Activated CD8-positive, alpha-beta memory T cell treated with anti-CD3 and anti-CD28 coated beads for 4 hours (primary cell): ENCODE measurements around the gene WDR19.
"Not testable (repeated sequence)": the region's sequence is repeated elsewhere in the genome, so short reads cannot be mapped to it uniquely, and the experiment has no call there.

ENCODE experiments used
- DNase-seq, 2 donors: peaks; one replicate each; pipeline ENCODE4 v3.0.0-alpha.2; 2020; ENCODE audit warnings: low read depth in 2 of 2

Gene WDR19

GRCh38 chr4:39181905-39182638 is at the start of gene WDR19:
TSS of gene WDR19 (plus strand) at chr4:39182529. CDS start at chr4:39182558, 29 bp downstream.
- peak; percentile 96 to 97 for DNase-seq

- DNase-seq, result no peak
Measured at GRCh38 chr4:39133623-39134022, 48.7 kb upstream of the WDR19 start.

GRCh38 chr4:39134683-39135306 is 47.5 kb upstream of the WDR19 start:
- DNase-seq, result no peak

- DNase-seq, result not testable (repeated sequence)
Measured at GRCh38 chr4:39138227-39138626, 44.1 kb upstream of the WDR19 start.

DNA sequence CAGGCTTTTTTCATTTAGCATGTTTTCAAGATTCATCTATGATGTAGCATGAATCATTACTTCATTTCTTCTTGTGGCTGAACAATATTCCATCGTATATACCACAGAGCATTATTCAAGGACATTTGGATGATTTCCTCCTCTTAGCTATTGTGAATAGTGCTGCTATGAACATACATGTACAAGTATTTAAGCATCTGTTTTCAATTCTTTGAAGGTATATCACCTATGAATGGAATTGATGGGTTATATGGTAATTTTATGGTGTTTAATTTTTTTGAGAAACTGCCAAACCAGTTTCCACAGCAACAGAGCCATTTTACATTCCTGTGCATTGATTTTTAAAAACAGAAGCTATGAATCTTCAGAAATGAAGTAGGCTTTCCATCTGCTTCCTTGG is 36.1 kb upstream of the WDR19 start:
- no peak for DNase-seq

- no peak for DNase-seq
Measured at GRCh38 chr4:39154009-39154408, 28.3 kb upstream of the WDR19 start.

DNA sequence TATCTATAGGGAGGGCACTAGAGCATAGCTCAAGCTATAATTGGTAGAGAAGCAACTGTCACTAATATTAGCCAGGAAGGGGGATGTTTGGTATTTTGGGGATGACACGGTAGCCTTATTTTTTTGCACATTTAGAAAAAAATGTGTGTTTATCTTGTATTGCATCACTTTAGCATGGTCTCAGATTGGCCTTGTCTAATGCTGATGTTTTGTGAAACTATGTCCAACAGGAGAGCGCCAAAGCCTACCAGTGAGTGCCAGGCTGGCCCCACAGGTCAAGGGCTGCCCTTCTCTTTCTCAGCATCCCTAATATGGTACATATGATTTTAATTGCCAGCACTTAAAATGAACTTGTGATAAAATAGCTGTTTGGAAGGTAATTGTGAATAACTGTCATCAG is 24.8 kb upstream of the WDR19 start:
- no peak for DNase-seq

DNA sequence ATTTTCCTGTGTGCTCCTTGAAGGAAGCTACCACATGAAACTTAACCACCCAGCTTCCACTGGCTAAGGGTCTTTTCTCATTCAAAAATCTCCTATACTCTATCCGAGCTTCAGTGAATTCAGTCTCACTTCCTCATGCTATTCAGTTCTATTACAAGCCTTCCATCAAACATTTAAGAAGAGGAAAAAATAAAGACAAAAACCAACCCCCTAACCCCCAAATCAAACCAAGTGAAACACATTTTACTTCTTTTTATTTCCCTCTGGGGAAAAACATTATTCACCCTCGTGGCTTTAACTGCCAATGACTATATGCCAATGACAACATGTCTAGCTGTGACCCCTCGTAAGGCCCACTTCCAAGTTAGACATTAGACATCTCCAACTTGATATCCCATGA is 16.2 kb upstream of the WDR19 start:
- no peak for DNase-seq

GRCh38 chr4:39166669-39167068 is 15.7 kb upstream of the WDR19 start:
- no peak for DNase-seq

DNA sequence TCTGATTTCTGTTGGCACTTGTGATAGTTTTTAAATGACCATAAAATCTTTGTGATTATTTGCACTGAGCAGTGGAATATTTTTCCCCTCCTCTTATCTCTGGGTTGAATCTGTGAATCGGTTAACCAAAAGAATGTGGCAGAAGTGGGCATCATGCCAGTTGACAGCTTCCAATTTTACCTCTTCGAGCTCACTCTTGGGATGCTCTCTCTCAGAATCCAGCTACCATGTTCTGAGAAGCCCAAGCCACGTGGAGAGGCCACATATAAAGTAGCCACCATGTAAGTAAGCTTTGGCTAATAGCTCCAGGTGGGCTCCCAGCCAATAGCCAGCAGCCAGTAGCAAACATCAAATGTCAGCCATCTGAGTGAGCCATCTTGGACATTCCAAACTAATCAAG is 12.9 kb upstream of the WDR19 start:
- no peak for DNase-seq

GRCh38 chr4:39170301-39170700 is 12.0 kb upstream of the WDR19 start:
- no peak for DNase-seq

GRCh38 chr4:39178706-39179105 is 3.6 kb upstream of the WDR19 start:
- no peak for DNase-seq

- no peak for DNase-seq
Measured at GRCh38 chr4:39179681-39180080, 2.6 kb upstream of the WDR19 start.

DNA sequence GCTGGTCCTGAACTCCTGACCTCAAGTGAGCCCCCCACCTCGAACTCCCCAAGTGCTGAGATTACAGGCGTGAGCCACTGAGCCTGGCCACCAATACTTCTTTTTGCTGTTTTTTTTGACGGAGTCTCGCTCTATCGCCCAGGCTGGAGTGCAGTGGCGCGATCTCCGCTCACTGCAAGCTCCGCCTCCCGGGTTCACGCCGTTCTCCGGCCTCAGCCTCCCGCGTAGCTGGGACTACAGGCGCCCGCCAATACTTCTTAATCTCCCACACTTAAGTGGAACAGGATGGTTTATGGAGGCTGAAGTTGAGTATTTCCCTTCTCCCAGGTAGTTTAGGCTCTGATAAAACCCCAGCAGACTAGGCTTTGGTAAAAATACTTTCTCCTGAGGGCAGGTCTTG is 1.7 kb upstream of the WDR19 start:
- not testable (repeated sequence) for DNase-seq

- no peak for DNase-seq
Measured at GRCh38 chr4:39181520-39181904, 817 bp upstream of the WDR19 start.

DNA sequence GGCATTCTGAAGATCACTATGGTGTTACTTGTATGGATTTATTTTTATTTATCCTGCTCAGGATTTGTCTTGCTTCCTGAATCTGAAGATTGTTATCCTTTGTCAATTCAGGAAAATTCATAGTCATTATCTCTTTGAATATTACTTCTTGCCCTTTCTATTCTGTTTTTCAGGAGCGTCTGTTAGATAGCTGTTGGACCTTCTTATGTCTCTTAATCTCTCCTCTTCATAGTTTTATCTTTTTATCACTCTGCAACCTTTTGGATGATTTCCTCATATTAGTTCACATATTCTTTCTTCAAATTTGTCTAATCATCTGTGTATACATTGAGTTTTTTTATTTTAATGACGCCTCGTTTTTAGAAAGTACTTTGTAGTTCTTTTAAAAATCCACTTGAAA is 19.6 kb downstream of the WDR19 start:
- no peak for DNase-seq

DNA sequence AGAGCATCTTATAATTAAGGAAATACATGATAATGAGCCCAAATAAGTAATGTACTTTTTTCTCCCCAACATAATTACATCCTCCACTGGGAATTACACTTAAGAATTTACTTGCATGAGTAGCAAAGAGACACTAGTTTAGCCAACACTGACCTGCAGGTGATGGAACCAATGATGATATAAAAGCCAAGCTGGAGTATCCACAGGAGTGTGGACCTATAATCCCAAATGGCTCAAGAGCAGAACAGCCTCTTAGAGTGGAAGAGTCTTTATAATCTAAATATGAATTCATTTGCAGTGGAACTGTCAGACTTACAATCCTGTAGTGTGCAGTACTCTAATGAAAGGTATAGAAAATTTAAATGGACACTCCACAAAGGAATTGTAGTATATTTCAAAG is 22.2 kb downstream of the WDR19 start:
- DNase-seq, result no peak

DNA sequence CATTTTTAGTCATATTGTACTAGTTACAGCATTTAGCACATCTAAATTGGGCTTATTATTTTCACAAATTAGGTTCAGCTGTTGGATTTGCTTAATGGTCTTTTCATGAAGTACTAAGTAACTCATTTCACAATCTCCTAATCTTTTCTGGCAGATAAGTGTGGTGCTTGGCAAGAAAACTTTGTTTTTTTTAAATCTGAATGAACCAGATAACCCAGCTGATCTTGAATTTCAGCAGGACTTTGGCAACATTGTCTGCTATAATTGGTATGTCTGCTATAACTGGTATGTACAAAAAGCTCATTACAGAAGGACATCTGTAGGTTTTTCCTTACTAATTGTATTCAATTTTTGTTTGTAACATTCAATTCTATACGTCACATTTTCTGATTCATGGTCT is 22.7 kb downstream of the WDR19 start:
- DNase-seq, result no peak

- no peak for DNase-seq
Measured at GRCh38 chr4:39205476-39205875, 23.1 kb downstream of the WDR19 start.

GRCh38 chr4:39227906-39228305 is 45.6 kb downstream of the WDR19 start:
- no peak for DNase-seq

- no peak for DNase-seq
Measured at GRCh38 chr4:39228377-39228776, 46.0 kb downstream of the WDR19 start.

GRCh38 chr4:39230462-39230861 is 48.1 kb downstream of the WDR19 start:
- DNase-seq, result no peak

- no peak for DNase-seq
Measured at GRCh38 chr4:39231660-39232059, 49.3 kb downstream of the WDR19 start.

GRCh38 chr4:39232100-39232499 is 49.8 kb downstream of the WDR19 start:
- DNase-seq, result no peak
